DMS114 treated with DMSO at 0.1 percent for 48 hours (cell line): Measurements from ENCODE around the gene CDYL2.
"Not testable (repeated sequence)": the region's sequence is repeated elsewhere in the genome, so short reads cannot be mapped to it uniquely, and the experiment has no call there.

Experiments used
- DNase-seq: peaks from one replicate; lab custom pipeline; 2025; ENCODE audit not compliant: unreplicated experiment; lab: John Stamatoyannopoulos, UW

The CDYL2 gene

GRCh38 chr16:80746231-80746630 is 58.2 kb downstream of the CDYL2 start:
- DNase-seq: no peak

GRCh38 chr16:80744856-80745255 is 59.5 kb downstream of the CDYL2 start:
- no peak for DNase-seq

- no peak for DNase-seq
Measured at GRCh38 chr16:80743772-80744171, 60.6 kb downstream of the CDYL2 start.

GRCh38 chr16:80743273-80743672 is 61.1 kb downstream of the CDYL2 start:
- no peak for DNase-seq

- no peak for DNase-seq
Measured at GRCh38 chr16:80742331-80742730, 62.1 kb downstream of the CDYL2 start.

- no peak for DNase-seq
Measured at GRCh38 chr16:80741724-80742123, 62.7 kb downstream of the CDYL2 start.

- DNase-seq: no peak
Measured at GRCh38 chr16:80739523-80739922, 64.9 kb downstream of the CDYL2 start.

- DNase-seq: no peak
Measured at GRCh38 chr16:80738521-80738920, 65.9 kb downstream of the CDYL2 start.

- no peak for DNase-seq
Measured at GRCh38 chr16:80735846-80736245, 68.6 kb downstream of the CDYL2 start.

GRCh38 chr16:80733407-80733806 is 71.0 kb downstream of the CDYL2 start:
- no peak for DNase-seq

- DNase-seq: no peak
Measured at GRCh38 chr16:80731915-80732314, 72.5 kb downstream of the CDYL2 start.

GRCh38 chr16:80727066-80727763 is 77.2 kb downstream of the CDYL2 start:
- not testable (repeated sequence) for DNase-seq

- DNase-seq: no peak
Measured at GRCh38 chr16:80725566-80726162, 78.7 kb downstream of the CDYL2 start.

- no peak for DNase-seq
Measured at GRCh38 chr16:80723981-80724380, 80.4 kb downstream of the CDYL2 start.

GRCh38 chr16:80723091-80723490 is 81.3 kb downstream of the CDYL2 start:
- DNase-seq: no peak

GRCh38 chr16:80720804-80721371 is 83.5 kb downstream of the CDYL2 start:
- DNase-seq: no peak

- no peak for DNase-seq
Measured at GRCh38 chr16:80719573-80719972, 84.8 kb downstream of the CDYL2 start.

- no peak for DNase-seq
Measured at GRCh38 chr16:80718480-80719220, 85.7 kb downstream of the CDYL2 start.

- DNase-seq: no peak
Measured at GRCh38 chr16:80717611-80718010, 86.8 kb downstream of the CDYL2 start.

- no peak for DNase-seq
Measured at GRCh38 chr16:80716564-80717139, 87.7 kb downstream of the CDYL2 start.

GRCh38 chr16:80711406-80711805 is 93.0 kb downstream of the CDYL2 start:
- no peak for DNase-seq
